GM18508 (cell line): ENCODE results near the gene MLN.

Source experiments
- ATAC-seq: cut with Tn5 transposase; IDR thresholded peaks from one replicate; pipeline ENCODE4 v1.9.1; 2021; ENCODE audit warnings: moderate number of reproducible peaks; ENCODE audit not compliant: insufficient read depth, unreplicated experiment

Gene MLN

DNA sequence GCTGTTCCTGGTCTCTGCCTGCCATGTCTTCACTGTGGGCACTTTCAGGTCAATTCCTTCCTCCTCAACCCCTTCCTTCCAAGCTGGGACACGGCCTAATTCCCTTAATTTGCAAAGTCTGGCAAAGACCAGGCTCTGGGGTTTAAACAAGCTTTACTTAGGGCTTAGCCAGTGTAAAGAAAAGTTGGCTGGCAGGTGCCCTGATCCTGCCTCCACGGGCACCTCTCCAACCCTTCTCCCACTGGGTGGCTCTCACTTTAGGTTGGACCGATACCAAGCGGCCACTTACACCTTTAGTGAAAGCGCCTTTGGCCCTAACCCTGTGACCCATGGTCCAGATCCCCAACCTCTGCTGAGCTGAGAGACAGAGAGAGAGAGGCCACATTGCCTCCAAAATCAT lies 13.7 kb upstream of the MLN start:
- ATAC-seq, result no peak

DNA sequence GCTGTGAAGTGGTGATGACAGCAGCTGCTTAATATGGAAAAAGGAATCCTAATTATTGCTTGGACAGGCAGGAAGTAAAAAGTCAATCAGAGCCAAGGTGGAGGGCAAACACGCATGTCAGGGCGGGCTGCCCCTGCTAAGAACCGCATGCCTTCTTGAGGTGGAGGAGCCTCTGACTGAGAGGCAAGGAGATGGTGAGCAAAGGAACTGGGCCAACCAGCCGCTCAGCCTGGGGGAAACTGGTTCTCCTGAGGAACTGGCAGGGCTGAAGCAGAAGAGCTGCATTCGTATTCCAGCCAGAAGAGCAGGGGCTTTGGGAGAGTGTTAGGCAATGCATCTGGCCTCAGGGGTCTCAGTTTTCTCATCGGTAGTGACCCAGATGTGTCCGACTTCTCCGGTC lies 13.1 kb upstream of the MLN start:
- no peak for ATAC-seq

DNA sequence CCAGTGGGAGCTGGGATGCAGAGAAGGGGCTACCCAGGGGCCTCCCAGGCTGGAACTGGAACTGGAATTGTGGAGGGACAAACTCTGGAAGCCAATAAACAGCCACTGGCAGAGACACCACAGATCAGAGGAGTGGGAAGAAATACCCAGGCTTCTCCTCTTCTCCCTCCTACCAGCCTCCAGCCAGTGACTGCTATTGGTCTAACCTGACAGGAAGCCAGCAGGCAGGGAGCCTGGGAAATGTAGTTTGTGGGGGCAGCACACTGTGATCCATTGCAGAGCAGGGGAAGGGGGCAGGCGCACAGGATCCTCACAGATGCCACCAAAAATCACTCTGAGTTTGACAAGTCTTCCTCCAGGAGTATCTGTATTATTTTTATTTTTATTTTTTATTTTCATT lies 12.1 kb upstream of the MLN start:
- no peak for ATAC-seq

DNA sequence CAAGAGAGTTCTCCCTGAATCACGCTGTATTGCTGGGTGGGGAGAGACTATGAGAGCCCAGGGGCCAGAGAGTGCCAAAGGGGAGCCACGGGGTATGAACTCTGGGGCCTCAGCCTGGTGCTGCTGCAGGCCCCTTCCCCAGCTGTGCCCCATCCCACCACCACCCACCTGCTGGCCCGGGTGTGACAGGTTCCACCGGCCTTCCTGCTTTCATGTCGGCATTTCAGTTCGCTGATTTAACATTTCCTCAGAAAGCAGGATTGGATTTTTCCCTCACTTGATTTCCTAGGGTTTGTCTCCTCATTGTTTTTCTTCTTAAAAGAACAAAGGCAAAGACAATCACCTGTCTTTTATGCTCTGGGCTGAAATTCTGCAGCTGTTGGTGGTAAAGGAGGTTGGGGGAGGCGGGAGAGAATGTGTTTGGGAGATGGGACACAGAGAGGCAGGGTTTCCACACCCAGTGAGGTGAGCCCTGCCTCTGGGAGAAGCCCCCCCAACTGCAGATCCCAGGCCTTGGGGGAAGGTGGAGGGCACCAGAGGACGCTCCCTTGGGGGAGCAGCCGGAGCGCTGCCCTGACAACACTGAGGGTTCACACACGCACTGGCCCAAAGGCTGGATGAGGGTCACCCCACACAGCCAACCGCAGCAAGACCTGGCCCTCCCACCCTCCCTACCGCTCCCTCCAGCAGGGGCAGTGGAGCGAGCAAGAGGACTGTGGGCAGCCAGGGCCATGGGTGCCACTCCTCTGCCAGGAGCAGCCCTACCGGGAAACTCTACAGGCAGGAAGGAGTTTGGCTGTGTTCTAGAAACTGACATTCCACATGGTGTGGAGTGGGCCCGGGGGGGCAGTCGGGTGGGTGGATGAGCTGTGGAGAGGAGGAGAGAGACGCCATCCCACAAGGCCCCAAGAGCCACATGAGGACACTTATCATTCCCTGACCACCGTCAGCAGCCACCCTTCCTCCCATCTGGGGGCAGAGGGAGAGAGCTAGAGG lies 10.5 kb upstream of the MLN start:
- ATAC-seq, result no peak

DNA sequence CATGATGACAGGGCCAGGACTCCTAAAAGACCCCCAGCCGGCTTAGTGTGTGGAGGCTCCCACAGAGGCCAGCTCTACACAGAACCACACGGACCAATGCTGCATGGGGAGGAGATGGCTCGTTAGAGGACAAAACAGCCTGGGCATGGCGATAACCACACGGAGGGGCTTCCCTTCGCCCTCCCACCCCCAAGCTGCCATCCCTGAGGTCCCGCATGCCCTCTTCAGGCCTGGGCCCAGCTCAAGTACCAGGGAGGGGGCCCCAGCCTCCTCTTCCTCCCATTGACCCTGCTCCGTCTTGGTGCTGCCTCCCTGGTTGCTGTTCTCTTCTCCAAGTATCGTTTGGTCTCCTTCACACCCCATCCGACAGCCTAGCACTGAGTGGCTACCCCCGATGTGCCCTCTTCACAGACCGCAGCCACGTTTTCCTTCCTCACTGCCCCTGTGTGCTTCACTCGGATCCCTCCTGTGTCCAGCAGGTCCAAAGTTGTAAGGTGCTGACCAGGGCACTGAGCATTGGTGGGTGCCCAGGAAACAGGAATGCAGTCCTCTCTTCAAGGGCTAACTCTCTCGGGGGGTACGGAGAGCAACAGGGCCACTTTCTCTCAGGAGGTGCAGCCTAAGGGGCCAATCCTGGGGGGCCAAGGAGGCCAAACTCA lies 9.6 kb upstream of the MLN start:
- no peak for ATAC-seq

DNA sequence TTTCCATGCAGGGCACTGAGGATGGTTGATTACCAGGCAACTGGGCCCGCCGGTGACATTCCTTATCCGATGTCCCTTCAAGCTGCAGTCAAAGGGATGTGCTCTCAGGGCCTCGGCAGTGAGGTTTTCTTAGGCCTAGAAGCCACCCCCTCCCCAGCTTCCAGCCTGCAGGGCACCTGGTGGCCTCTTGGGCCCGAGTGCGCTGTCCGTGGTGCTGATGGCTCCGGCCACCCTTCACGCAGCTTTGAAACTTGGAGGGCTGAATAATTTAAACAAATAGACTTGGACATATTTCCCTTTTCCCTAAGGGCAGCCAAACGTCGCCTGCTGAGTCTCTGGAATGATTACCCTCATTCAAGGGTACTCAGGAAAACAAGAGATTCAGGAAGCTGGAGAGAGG lies 8.9 kb upstream of the MLN start:
- no peak for ATAC-seq

DNA sequence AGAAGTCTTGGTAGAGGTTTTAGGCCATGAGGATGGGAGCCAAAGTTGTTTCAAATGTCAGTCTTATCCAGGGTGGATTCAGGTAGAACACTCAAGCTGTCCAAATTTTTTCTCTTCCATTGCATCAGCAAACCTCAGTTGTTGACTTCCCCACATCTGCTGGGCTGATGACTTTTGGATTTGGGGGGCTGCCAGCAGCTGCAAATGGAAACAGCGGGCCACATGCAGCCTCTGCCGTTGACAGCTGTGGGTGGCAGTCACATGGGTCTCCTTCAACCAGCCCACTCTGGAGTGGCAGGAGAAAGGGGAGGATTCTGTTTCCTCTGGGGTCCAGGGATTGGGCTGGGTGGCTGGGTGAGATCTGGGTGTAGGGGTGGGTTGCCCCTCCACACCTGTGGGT lies 5.8 kb upstream of the MLN start:
- no peak for ATAC-seq

DNA sequence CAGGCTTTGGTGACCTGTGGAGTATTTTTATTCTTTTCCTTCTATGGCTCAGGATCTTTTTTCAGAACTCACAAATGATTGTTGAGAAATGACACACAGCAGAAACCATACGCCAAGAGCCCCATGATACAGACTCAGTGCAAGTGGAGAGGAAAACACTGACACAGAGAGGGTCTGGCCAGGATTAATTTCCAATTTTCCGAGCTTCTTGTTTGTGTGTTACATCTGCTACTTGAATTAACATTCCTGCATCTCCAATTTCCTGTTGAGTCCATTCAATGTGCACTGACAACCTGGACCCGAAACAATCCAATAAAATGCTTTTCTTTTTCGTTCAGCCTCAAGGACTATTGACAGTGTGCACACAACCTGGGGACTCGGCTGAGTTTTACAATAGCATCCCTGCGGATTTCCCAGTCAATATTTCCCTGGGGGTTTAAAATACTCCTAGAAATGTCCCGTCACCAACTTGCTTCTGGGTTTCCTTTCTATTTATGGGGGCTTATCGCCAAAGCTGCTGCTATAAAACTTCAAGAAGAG lies 4.9 kb upstream of the MLN start:
- no peak for ATAC-seq

DNA sequence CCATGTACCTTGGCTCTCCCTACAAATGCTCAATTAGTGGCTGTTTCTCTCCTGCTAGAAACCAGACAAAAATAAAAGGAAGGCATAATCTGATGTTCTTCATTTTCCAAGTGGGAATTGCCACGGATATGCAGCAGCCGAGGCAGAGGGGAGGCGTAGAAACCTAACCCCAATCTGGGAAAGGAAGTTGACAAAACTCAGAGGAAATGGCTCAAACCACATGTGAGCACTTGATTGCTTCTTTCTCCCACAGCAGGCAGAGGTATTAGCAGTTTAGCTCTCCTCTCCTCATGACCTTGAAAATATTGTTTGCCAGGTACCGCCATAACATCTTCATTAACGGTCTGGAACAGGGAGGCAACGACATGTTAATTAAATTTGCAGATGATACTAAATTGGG lies 3.8 kb upstream of the MLN start:
- ATAC-seq, result no peak

DNA sequence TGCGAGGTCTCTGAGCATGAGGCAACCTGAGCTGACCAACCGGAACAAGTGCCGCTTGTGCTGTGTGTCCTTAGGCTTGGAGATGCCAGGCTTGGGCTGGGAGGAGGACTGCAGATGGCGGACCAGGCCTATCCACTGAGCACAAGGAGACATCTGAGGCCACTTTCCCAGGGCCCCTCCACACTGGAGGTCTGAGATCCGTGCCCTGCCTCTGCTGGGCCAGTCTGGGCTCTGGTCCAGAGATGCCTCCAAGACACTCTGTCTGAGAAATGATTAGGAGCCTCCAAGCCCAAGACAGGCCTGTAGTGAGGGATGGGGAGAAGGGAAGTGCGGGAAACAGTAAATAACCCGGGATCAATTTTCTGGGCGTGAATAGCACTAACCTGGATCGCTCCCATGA lies 3.0 kb upstream of the MLN start:
- no peak for ATAC-seq

DNA sequence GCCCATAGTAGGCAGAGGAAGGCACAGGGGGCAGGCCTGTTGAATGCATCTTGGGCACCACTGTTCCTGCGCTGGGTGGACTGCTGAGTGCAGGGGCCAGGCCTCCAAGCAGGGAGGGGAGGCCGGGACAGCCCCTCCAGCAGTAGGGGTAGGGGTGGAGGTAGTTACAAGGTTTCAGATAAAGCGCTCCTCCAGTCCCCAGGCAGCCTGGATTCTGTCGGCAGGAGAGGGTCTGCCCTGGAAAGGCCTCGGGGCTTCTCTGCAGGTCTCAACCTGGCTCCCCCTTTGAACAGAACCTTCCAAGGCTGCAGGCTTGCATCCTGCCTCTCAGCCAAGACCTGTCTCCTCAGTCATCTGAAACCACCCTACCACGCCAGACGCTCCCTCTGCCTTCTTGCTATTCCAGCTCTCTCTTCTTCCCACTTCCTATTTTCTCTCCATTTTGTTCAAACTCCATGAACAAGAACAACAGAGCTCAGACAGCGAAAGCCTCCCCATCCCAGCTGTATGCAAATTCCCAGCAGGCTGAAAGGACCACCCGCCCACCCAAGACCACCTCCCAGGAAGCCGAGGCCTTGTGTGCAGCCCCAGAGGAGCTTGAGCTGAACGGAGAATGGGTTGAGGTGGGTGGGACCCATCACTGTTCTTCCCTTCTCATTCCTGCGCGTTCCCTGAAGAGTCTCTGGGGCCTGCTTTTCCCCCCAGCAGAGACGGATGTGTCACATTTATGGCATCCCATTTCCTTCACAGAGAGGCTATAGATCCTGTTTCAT lies 1.4 kb downstream of the MLN start:
- no peak for ATAC-seq

DNA sequence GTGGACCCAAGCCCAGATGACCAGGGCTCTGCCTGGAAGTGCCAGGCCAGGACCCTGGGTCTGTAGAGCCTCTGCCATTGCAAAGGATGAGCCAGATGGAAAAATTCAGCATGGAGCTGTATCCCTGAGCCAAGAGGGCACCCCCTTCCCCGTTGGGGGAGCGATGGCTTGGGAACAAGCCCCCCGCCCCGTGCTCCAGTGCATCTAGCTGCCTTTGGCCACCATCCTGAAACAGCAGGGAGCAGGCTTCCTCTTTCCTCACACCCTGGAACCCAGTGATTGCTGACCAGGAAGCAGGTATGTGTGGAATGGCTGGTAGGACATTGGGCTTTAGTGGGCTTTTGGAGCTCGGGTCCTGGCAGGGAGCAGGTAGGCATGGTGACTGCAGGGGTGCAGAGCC lies 2.2 kb downstream of the MLN start:
- no peak for ATAC-seq

DNA sequence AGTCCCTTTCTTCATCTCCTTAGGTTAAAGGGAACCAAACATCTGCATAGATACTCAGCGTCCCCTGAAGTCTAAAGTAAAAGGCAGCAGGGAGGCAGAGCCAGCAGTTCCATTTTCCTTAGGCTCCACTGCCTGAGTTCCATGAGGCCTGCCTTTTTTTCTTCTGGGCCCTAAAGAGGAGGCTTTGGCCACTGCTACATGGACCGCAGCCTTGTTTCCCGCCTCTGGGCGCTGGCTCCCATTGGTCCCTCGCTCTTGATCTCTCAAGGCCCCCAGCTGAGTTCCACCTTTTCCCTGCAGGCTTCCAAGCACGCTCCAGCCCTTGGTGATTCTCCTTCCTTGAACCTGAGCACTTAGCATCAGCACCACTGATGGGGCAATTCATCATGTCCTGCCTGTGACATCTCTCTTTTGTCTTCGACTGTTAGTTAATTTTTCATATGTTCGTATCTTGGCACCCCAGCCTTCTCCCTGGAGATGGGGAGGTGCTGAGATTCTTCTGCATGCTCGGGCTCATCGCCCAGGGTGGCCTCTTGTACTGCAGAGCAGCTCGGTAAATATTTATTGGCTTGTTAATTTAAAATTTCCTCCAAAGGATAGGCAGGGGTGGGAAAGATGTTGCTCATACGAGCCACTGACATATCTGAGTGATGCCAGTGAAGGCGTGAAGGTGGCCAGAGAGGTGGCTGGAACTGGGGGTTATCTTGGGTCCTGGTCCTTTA lies 3.4 kb downstream of the MLN start:
- ATAC-seq, result no peak

DNA sequence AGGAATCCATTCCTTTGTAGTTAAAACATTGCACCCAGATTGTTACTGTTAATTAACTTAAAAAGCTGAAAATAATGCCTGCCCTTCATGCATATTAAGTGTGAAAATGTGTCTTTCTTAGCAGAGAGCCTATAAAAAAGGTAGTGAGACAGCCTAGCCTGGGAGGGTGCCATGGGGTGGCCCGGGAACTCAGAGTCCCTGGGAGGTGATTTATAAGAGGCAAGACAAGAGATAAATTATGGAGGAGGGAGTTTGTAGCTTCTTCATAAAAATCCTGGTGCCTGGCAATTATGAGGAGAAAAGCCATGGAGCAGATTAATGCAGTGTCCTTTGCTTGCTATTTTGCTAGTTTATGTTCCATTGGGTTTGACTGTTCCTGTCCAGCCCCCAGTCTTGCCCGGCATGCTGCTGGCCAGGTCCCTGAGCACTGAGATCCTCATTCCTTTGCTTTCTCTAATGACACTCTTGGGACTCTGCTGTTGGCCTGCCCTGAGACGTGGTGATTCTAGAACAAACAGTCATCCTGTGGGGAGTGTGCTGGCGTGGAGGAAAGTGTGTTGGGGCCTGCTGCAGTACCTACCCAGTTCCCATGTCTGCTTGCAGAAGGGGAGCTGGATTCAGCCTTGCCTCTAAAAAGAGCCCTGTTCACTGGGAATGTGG lies 4.2 kb downstream of the MLN start:
- ATAC-seq, result no peak

DNA sequence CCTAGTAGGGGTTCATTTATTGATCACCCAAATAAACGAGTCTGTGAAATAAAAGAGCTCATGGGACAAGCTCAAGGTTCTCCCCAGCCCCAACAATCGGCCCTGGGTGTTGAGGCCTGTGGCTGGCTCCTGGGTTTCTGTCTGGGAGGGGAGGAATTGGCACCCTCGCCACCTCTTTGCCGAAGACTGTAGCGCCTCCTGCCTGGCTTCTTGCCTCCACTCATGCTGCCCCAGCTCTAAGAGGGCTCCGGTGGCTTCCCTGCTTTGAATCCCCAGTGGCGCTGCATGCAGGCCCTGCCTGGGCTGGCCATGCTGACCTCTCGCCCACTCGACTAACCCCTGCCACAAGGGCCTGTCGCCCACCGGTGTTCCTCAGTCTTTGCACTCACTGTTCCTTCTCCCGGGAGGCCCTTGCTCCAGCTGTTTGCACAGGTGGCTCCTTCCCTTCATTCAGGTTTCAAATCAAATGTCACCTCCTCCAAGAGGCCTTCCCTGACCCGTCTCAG lies 5.4 kb downstream of the MLN start:
- no peak for ATAC-seq

DNA sequence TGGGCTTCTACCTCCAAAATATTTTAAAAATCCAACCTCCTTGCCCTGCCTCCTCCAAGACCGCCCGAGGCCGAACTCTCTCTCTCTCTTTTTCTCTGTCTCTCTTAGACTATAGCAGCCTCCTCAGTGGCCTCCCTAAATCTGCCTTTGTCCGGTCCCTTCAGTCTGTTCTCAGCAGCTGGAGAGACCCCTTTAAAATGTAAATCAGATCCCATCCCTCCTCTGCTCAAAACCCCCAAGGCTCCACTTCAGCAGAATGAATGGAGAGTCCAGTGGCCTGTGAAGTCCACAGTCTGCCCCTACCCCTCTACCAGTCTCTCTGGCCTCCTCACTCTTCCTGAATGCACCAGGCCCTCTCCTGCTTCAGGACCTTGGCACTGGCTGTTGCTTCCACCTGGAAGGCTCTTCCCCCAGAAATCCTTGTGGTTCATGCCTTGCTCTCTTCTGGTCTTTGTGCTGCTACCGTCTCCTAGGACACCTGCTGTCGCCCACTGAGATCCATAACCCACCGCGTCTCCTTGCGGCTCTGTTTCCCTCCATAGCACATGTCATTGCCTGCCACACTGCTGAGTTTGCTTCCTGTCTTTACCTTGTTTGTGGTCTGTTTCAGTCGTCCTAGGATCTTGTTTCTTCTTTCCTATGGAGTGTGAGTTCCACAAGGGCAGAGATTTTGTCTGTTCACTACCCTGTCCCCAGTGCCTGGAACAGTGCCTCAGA lies 6.0 kb downstream of the MLN start:
- no peak for ATAC-seq

DNA sequence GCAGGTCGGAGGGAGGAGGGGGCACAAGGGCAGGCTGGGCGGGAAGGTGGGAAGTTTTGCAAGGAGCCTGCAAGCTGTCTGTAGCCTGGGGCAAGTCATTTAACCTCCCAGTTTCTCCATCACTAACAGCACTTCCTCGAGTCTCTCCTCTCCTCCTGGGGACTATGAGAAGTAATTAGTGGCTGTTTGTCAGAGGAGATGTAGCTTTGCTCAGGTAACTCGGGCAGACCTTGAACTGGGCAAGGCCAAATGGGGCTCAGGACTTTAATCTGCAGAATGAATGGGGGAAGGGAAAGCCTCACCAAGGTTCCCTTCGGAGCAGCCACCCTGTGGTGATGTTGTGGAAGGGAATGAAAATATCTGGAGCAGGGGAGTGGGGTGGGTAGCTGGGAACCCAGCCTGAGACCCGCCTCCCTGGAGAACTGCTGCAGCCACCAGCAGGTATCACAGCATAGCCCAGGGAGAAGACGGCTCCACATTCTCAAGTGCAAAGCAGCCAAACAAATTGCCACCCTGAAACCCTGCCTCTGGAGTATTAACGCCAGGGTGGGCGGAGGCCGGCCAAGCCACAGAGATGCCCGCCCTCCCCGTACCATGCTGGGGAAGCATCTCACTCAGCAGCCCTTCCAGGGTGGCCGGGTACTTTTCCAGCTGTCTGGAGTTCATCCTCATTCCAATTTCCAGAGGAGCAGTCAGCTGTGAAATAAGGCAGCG lies 8.7 kb downstream of the MLN start:
- ATAC-seq, result no peak

DNA sequence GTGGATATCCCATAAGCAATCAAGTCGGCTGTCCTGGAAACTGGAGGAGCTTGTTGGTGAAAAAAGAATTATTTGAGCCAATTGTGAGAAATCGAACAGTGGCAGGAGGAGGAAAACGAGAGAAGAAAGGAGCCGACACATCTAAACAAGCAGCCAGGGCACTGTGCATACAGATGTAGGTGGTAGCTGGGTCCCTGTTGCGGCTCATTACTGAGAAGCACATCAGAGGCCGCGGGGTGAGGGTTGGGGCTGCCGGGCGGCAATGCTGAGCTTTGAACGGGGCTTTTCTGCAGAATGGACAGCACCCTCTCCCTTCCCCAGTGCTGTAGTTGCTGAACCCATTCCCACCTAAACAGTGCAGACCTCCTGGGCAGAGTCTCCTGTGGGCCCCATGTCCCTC lies 10.8 kb downstream of the MLN start:
- ATAC-seq, result no peak
